OCI-LY3 (cell line): ENCODE results near the gene SND1.

ENCODE experiments used
- CTCF ChIP-seq: fragments of 200-600, 300-600 bp; sonication (generic); IDR thresholded peaks from 2 replicates; pipeline ENCODE4 v1.5.1; 2014; ENCODE audit warnings: antibody characterized with exemption, low read length, low read depth
- EZH2phosphoT487 ChIP-seq: fragments of 200-600 bp; shearing (Covaris generic); IDR thresholded peaks from 2 replicates; pipeline ENCODE4 v1.6.1; 2018; ENCODE audit warnings: antibody characterized with exemption, mixed run types, low read depth

GRCh38 chr7:128122576-128123290, 470.7 kb downstream of the SND1 start:
- TF ChIP-seq CTCF: no peak
- no peak for TF ChIP-seq EZH2phosphoT487
